IPS-18a (cell line): ENCODE data around the gene GABRR1.
"Not testable (repeated sequence)": the region's sequence is repeated elsewhere in the genome, so short reads cannot be mapped to it uniquely, and the experiment has no call there.

Source experiments
- H3K27ac ChIP-seq: one replicate; pipeline ENCODE4 v1.5.1; 2013; ENCODE audit warnings: low read length
- H3K27me3 ChIP-seq: one replicate; pipeline ENCODE4 v1.6.1; 2013; ENCODE audit warnings: mild to moderate bottlenecking, low read length; ENCODE audit not compliant: control insufficient read depth, insufficient read depth
- H3K36me3 ChIP-seq: one replicate; pipeline ENCODE4 v1.6.1; 2013; ENCODE audit warnings: low read depth, low read length; ENCODE audit not compliant: control insufficient read depth
- H3K4me1 ChIP-seq: one replicate; pipeline ENCODE4 v1.6.1; 2013; ENCODE audit warnings: low read depth, low read length; ENCODE audit not compliant: control insufficient read depth
- H3K4me3 ChIP-seq: one replicate; pipeline ENCODE4 v1.5.1; 2013; ENCODE audit warnings: low read length
- H3K9ac ChIP-seq: one replicate; pipeline ENCODE4 v1.6.1; 2013; ENCODE audit warnings: mild to moderate bottlenecking, low read length, moderate library complexity
- H3K9me3 ChIP-seq: one replicate; pipeline ENCODE4 v1.6.1; 2013; ENCODE audit warnings: low read depth, low read length; ENCODE audit not compliant: control insufficient read depth

GABRR1 gene

DNA sequence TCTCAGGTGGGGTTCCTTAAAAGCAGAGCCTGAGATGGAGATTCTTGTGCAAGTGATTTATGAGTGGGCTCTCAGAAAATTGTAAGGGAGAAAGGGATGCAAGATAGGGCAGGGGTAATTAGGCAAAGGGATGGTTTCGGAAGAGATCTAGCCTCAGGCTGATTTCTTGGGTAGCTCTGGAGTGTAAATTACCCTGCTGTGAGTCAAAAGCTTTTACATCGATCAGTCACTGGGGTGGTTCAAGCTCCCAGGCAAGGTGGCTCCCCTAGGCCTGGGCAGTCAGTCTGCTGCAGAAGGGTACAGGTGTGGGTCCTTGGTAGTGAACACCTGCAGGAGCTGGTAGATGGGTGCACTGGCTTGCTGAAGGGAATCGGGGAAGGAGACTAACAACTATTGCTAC lies 82.4 kb downstream of the GABRR1 start:
- no peak overlapping the region for H3K9ac ChIP-seq
- no peaks in the 10 kb centered on the region for H3K36me3 ChIP-seq
- peaks cover 14% of the 10 kb centered on the region for H3K4me1 ChIP-seq
- H3K4me3 ChIP-seq = no peak overlapping the region
- peaks cover 62% of the 10 kb centered on the region for H3K27me3 ChIP-seq
- H3K27ac ChIP-seq = no peak overlapping the region
- H3K9me3 ChIP-seq = no peaks in the 10 kb centered on the region

DNA sequence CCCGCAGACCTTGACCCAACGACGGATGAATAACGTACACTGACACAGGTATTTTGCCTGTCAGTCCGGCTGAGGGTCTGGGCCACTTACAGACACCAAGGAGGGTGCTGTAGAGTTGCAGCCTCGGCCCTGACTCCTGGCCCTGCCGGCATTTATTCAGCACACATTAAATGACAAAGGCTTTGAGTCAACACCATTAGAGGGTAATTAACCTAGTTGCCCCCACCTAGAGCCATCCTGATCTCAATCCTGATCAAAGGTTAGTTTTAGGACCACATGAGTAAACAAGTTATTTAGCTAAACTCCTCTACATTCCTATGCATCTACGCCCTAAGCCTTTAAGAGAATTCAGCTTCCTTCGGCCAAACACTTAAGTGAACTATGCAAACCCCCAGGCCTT lies 83.2 kb downstream of the GABRR1 start:
- H3K9ac ChIP-seq = no peak overlapping the region
- H3K4me3 ChIP-seq = no peak overlapping the region
- peaks cover 14% of the 10 kb centered on the region for H3K4me1 ChIP-seq
- H3K27ac ChIP-seq = no peak overlapping the region
- H3K27me3 ChIP-seq = peaks cover 55% of the 10 kb centered on the region
- H3K36me3 ChIP-seq = no peaks in the 10 kb centered on the region
- no peaks in the 10 kb centered on the region for H3K9me3 ChIP-seq

DNA sequence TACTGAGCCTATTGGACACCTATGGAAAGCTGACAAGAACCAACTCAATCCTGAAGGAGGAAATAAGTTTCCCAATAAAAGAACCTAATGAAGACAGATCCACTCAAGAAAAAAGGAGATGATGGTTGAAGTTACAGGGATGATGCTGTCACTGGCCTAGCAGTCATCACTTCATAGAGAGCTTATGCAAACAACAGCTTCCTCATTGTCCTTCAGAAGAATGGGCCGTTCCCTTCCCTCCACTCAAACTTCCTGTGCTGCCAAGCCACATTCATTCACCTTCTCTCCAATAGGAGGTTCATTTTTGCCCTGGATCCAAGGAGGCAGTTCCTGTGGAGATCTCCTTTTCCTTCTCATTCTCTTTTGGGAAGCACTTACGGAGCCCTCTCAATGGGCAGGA lies 85.1 kb downstream of the GABRR1 start:
- H3K27me3 ChIP-seq = peaks cover 51% of the 10 kb centered on the region
- no peak overlapping the region for H3K9ac ChIP-seq
- no peak overlapping the region for H3K4me3 ChIP-seq
- H3K4me1 ChIP-seq = peaks cover 14% of the 10 kb centered on the region
- no peaks in the 10 kb centered on the region for H3K36me3 ChIP-seq
- H3K9me3 ChIP-seq = no peaks in the 10 kb centered on the region
- H3K27ac ChIP-seq = no peak overlapping the region

DNA sequence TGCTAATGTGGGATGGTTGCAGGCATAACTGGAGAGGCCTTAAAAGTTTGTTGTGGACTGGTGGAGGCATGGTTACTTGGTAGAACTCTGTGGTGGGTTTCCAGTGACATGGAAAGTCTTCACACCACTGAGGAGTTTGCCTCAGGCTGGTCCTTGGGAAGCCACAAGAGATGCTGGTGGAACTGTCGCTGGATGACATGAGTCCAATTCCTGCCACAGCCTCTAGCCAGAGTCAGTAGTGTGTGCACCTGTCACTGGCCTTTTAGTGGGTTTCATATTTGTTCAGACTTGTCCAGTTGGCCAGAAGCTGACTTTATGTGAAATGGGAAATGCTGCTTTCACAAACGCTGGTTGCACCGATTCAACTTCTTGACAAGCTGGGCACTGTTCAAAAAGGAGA lies 85.6 kb downstream of the GABRR1 start:
- Histone ChIP-seq H3K9me3 (no peaks in the 10 kb centered on the region), H3K27me3 (peaks cover 46% of the 10 kb centered on the region), H3K4me1 (peaks cover 14% of the 10 kb centered on the region), H3K9ac (no peak overlapping the region), H3K36me3 (no peaks in the 10 kb centered on the region), H3K4me3 (no peak overlapping the region), H3K27ac (no peak overlapping the region)

DNA sequence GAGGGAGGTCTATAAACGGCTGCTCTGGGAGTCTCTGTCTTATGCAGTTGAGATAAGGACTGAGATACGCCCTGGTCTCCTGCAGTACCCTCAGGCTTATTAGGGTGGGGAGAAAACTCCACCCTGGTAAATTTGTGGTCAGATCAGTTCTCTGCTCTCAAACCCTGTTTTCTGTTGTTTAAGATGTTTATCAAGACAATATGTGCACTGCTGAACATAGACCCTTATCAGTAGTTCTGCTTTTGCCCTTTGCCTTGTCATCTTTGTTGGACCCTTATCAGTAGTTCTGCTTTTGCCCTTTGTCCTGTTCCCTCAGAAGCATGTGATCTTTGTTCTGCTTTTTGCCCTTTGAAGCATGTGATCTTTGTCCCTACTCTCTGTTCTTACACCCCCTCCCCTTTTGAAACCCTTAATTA lies 88.9 kb downstream of the GABRR1 start:
- H3K4me1 ChIP-seq, H3K4me3 ChIP-seq, H3K9ac ChIP-seq, H3K27ac ChIP-seq, H3K36me3 ChIP-seq, H3K9me3 ChIP-seq: not testable (repeated sequence)
- H3K27me3 ChIP-seq = peaks cover 13% of the 10 kb centered on the region
